GM10248 (cell line): ENCODE results near the gene DRG1.

Experiments used
- CTCF ChIA-PET: fragments of 300-600 bp; sonication (Branson Sonifier 250); formaldehyde crosslinking; extraction: SDS; loops from one replicate; lab custom pipeline; 2021; ENCODE audit warnings: antibody characterized with exemption; lab: Yijun Ruan, JAX
- POLR2A ChIA-PET: fragments of 350-650 bp; sonication (Branson Sonifier 250); formaldehyde crosslinking; extraction: SDS; loops from one replicate; lab custom pipeline; 2020; ENCODE audit warnings: antibody characterized with exemption; lab: Yijun Ruan, JAX
- DNase-seq: peaks from one replicate; pipeline ENCODE4 v3.0.0; 2012; ENCODE audit errors: extremely low spot score
- CTCF ChIP-seq: IDR thresholded peaks from 2 replicates; pipeline ENCODE4 v1.5.1; 2012; ENCODE audit warnings: mild to moderate bottlenecking, low read depth; ENCODE audit errors: extremely low read depth, missing control alignments, control extremely low read depth

DRG1 gene

GRCh38 chr22:31399211-31400022 is at the start of gene DRG1:
DRG1 (plus strand) TSS chr22:31399604; CDS start chr22:31399684, 80 bp downstream.
- no peak for TF ChIP-seq CTCF
- POLR2A ChIA-PET: interaction anchor here (0.6 kb wide), 1 partner anchor 305 kb away, joined by 3 read pairs; no protein-coding TSS in a partner anchor
- CTCF ChIA-PET: interaction anchor here (0.9 to 1.6 kb wide), 2 partner anchors 53 to 571 kb away, joined by 3 to 4 read pairs; no protein-coding TSS in a partner anchor
- peak; percentile 100 for DNase-seq

- TF ChIP-seq CTCF: no peak
- ChIA-PET POLR2A (no interaction called here), CTCF (no interaction called here)
- DNase-seq: no peak
These were observed 49.4 kb upstream of the DRG1 start for GRCh38 chr22:31349960-31350359.

DNA sequence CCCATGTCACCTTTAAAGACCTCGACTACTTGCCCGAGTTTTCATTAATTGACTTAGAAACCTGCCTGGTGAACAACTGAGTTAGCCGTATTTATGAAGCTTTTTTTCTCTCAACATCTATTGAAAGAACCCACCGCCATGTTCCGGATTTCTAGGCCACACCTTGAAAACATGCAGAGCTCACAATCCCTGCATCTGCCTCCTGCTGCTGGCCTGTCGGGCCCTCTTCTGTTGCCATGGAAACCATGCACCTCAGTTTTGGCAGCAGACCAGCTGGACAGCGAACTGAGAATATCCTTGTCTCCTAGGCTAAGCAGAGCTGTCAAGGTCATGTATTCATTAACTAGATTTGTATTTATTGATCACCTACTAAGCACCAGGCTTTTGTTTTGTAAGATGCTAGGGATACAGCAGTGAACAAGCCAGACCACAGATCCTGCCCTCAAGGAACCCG is 49.0 kb upstream of the DRG1 start:
- POLR2A ChIA-PET: no interaction called here
- no peak for TF ChIP-seq CTCF
- CTCF ChIA-PET: no interaction called here
- no peak for DNase-seq

DNA sequence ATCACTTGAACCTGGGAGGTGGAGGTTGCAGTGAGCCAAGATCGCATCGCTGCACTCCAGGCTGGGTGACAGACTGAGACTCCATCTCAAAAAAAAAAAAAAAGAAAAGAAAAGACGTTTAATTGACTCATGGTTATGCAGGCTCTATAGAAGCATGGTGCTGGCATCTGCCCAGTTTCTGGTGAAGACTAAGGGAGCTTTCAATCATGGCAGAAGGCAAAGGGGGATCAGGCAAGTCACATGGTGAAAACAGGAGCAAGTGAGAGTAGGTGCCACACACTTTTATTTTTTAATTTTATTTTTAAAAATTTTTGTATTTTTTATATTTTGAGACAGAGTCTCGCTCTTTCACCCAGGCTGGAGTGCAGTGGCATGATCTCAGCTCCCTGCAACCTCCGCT is 44.9 kb upstream of the DRG1 start:
- POLR2A ChIA-PET: interaction anchor here (0.9 kb wide), 1 partner anchor 8 kb away, joined by 3 read pairs; no protein-coding TSS in a partner anchor
- DNase-seq: no peak
- TF ChIP-seq CTCF: no peak
- CTCF ChIA-PET: interaction anchor here (1.3 kb wide), 1 partner anchor 10 kb away, joined by 7 read pairs; no protein-coding TSS in a partner anchor

- DNase-seq: no peak
- CTCF ChIA-PET: no interaction called here
- POLR2A ChIA-PET: no interaction called here
- no peak for TF ChIP-seq CTCF
These were observed 39.4 kb upstream of the DRG1 start for GRCh38 chr22:31360029-31360428.

GRCh38 chr22:31361743-31362142 is 37.7 kb upstream of the DRG1 start:
- no peak for DNase-seq
- TF ChIP-seq CTCF: no peak
- ChIA-PET POLR2A (no interaction called here), CTCF (no interaction called here)
